HEK293T (cell line): ENCODE data around the gene MEOX1.

ENCODE experiments used
- CTCF ChIA-PET: fragments of 350-600 bp; formaldehyde crosslinking; extraction: SDS; loops from one replicate; lab custom pipeline; 2021; ENCODE audit warnings: antibody characterized with exemption, inconsistent platforms; lab: Yijun Ruan, JAX
- POLR2A ChIA-PET: fragments of 350-600 bp; formaldehyde crosslinking; extraction: SDS; loops from one replicate; lab custom pipeline; 2020; ENCODE audit warnings: antibody characterized with exemption, inconsistent platforms; lab: Yijun Ruan, JAX
- DNase-seq: peaks from one replicate; pipeline ENCODE4 v3.0.0; 2012; ENCODE audit warnings: mixed read lengths; ENCODE audit errors: extremely low spot score
- ARNT ChIP-seq: fragments of 450-650 bp; IDR thresholded peaks from 2 replicates; pipeline ENCODE4 v1.6.1; 2017; ENCODE audit warnings: mild to moderate bottlenecking
- BHLHE40 ChIP-seq: fragments of 450-650 bp; IDR thresholded peaks from 2 replicates; pipeline ENCODE4 v1.6.1; 2016; ENCODE audit warnings: mild to moderate bottlenecking, moderate library complexity, borderline replicate concordance
- CTBP1 ChIP-seq: fragments of 450-650 bp; IDR thresholded peaks from 2 replicates; pipeline ENCODE4 v1.6.1; 2016; ENCODE audit warnings: borderline replicate concordance
- ELF4 ChIP-seq: fragments of 450-650 bp; IDR thresholded peaks from 2 replicates; pipeline ENCODE4 v1.6.1; 2017; ENCODE audit warnings: antibody characterized with exemption
- FOXA1 ChIP-seq: fragments of 450-650 bp; IDR thresholded peaks from 2 replicates; pipeline ENCODE4 v1.6.1; 2016; ENCODE audit warnings: mild to moderate bottlenecking
- FOXK2 ChIP-seq: fragments of 450-650 bp; IDR thresholded peaks from 2 replicates; pipeline ENCODE4 v1.6.1; 2016; ENCODE audit warnings: mild to moderate bottlenecking
- FOXM1 ChIP-seq: fragments of 450-650 bp; IDR thresholded peaks from 2 replicates; pipeline ENCODE4 v1.6.1; 2017; ENCODE audit warnings: mild to moderate bottlenecking, borderline replicate concordance
- HDGF ChIP-seq: fragments of 450-650 bp; IDR thresholded peaks from 2 replicates; pipeline ENCODE4 v1.6.1; 2017; ENCODE audit warnings: antibody characterized with exemption, borderline replicate concordance
- L3MBTL2 ChIP-seq: fragments of 450-650 bp; conservative IDR thresholded peaks from 2 replicates; pipeline ENCODE4 v1.6.1; 2016; ENCODE audit warnings: mild to moderate bottlenecking
- LEF1 ChIP-seq: fragments of 450-650 bp; IDR thresholded peaks from 2 replicates; pipeline ENCODE4 v1.6.1; 2017; ENCODE audit warnings: mild to moderate bottlenecking, borderline replicate concordance
- NFRKB ChIP-seq: fragments of 450-650 bp; IDR thresholded peaks from 2 replicates; pipeline ENCODE4 v1.6.1; 2016; ENCODE audit warnings: mild to moderate bottlenecking, moderate library complexity
- PKNOX1 ChIP-seq: fragments of 450-650 bp; IDR thresholded peaks from 2 replicates; pipeline ENCODE4 v1.6.1; 2016
- SP1 ChIP-seq: fragments of 450-650 bp; IDR thresholded peaks from 2 replicates; pipeline ENCODE4 v1.6.1; 2017
- SUZ12 ChIP-seq: fragments of 450-650 bp; IDR thresholded peaks from 2 replicates; pipeline ENCODE4 v1.6.1; 2016; ENCODE audit warnings: mild to moderate bottlenecking
- TARDBP ChIP-seq: fragments of 450-650 bp; IDR thresholded peaks from 2 replicates; pipeline ENCODE4 v1.6.1; 2016
- ZNF384 ChIP-seq: fragments of 450-650 bp; IDR thresholded peaks from 2 replicates; pipeline ENCODE4 v1.6.1; 2016

MEOX1 gene

GRCh38 chr17:43620147-43620546 lies 41.6 kb downstream of the MEOX1 start:
- ChIA-PET CTCF (no interaction called here), POLR2A (no interaction called here)
- TF ChIP-seq FOXA1 (no peak), CTBP1 (no peak)

GRCh38 chr17:43619705-43620104 lies 42.0 kb downstream of the MEOX1 start:
- ChIA-PET POLR2A (no interaction called here), CTCF (no interaction called here)
- DNase-seq, result no peak
- TF ChIP-seq PKNOX1 (no peak), LEF1 (no peak), L3MBTL2 (no peak), SUZ12 (no peak), TARDBP (no peak), FOXK2 (no peak), ARNT (no peak), ZNF384 (no peak), CTBP1 (no peak), HDGF (no peak), ELF4 (no peak), BHLHE40 (no peak), NFRKB (no peak), FOXA1 (no peak), SP1 (no peak), FOXM1 (no peak)

More at GRCh38 chr17:43620147-43620546, 41.6 kb downstream of the MEOX1 start:
- DNase-seq, result no peak

- CTCF ChIA-PET, result interaction anchor here (1.5 kb wide), 1 partner anchor 55 kb away, joined by 3 read pairs; no protein-coding TSS in a partner anchor
- no peak for TF ChIP-seq HDGF
- no peak for TF ChIP-seq PKNOX1
- TF ChIP-seq SP1, result no peak
- no peak for TF ChIP-seq ARNT
- TF ChIP-seq LEF1, result no peak
- no peak for TF ChIP-seq SUZ12
- no peak for TF ChIP-seq FOXM1
- POLR2A ChIA-PET, result no interaction called here
- DNase-seq, result no peak
Observed at GRCh38 chr17:43618276-43618675, 43.4 kb downstream of the MEOX1 start.

- POLR2A ChIA-PET, result no interaction called here
- TF ChIP-seq ELF4, result no peak
- no peak for TF ChIP-seq HDGF
- TF ChIP-seq TARDBP, result no peak
- TF ChIP-seq BHLHE40, result no peak
- TF ChIP-seq SUZ12, result no peak
- no peak for TF ChIP-seq SP1
- no peak for TF ChIP-seq NFRKB
- TF ChIP-seq FOXA1, result no peak
- TF ChIP-seq CTBP1, result no peak
- no peak for TF ChIP-seq LEF1
- no peak for TF ChIP-seq FOXM1
- no peak for TF ChIP-seq ARNT
- TF ChIP-seq PKNOX1, result no peak
- DNase-seq, result no peak
- CTCF ChIA-PET, result no interaction called here
Observed at GRCh38 chr17:43616852-43617251, 44.9 kb downstream of the MEOX1 start.

GRCh38 chr17:43616421-43616820 lies 45.3 kb downstream of the MEOX1 start:
- TF ChIP-seq ARNT, result no peak
- no peak for TF ChIP-seq SP1
- no peak for TF ChIP-seq ELF4
- no peak for TF ChIP-seq PKNOX1
- no peak for TF ChIP-seq FOXM1
- TF ChIP-seq HDGF, result no peak
- no peak for TF ChIP-seq LEF1
- no peak for TF ChIP-seq FOXA1
- TF ChIP-seq SUZ12, result no peak
- no peak for TF ChIP-seq TARDBP
- no peak for TF ChIP-seq CTBP1
- TF ChIP-seq BHLHE40, result no peak
- no peak for TF ChIP-seq L3MBTL2
- TF ChIP-seq FOXK2, result no peak
- TF ChIP-seq NFRKB, result no peak
- TF ChIP-seq ZNF384, result no peak
- no peak for DNase-seq
- ChIA-PET CTCF (no interaction called here), POLR2A (no interaction called here)

GRCh38 chr17:43616029-43616351 lies 45.7 kb downstream of the MEOX1 start:
- no peak for DNase-seq
- POLR2A ChIA-PET, result no interaction called here
- no peak for TF ChIP-seq BHLHE40
- TF ChIP-seq L3MBTL2, result no peak
- CTCF ChIA-PET, result no interaction called here
